GM23338 (cell line): ENCODE measurements around the gene TWIST2. TPM values are rescaled to one million over a fixed set of nuclear protein-coding genes. Genes with fewer than 3 reads are reported as not detected.

ENCODE experiments used
- ATAC-seq: fragments of 200-7000 bp; cut with Tn5 transposase; 3 replicates; pipeline ENCODE4 v1.9.1; 2020
- DNase-seq: peaks from one replicate; pipeline ENCODE4 v3.0.0-alpha.2; 2015; ENCODE audit warnings: low spot score
- H2AFZ ChIP-seq: fragments of 200-600 bp; sonication (generic); 2 replicates; pipeline ENCODE4 v1.8.0; 2016; ENCODE audit warnings: antibody characterized with exemption, mild to moderate bottlenecking, moderate library complexity
- H3F3A ChIP-seq: fragments of 200-600 bp; sonication (generic); replicated peaks from 2 replicates; pipeline ENCODE4 v1.8.0; 2017; ENCODE audit warnings: antibody characterized with exemption, mixed run types, low read depth
- H3K27ac ChIP-seq: fragments of 200-600 bp; sonication (generic); 2 replicates; pipeline ENCODE4 v1.6.1; 2016; ENCODE audit warnings: low read depth
- H3K27me3 ChIP-seq: fragments of 200-600 bp; sonication (generic); 2 replicates; pipeline ENCODE4 v1.8.0; 2016; ENCODE audit warnings: mild to moderate bottlenecking, mixed run types, moderate library complexity; ENCODE audit not compliant: insufficient read depth
- H3K36me3 ChIP-seq: fragments of 200-600 bp; sonication (generic); 2 replicates; pipeline ENCODE4 v1.8.0; 2016; ENCODE audit warnings: mild to moderate bottlenecking; ENCODE audit not compliant: insufficient read depth
- H3K4me1 ChIP-seq: fragments of 200-600 bp; sonication (generic); 2 replicates; pipeline ENCODE4 v1.8.0; 2016; ENCODE audit warnings: mild to moderate bottlenecking, moderate library complexity; ENCODE audit not compliant: insufficient read depth
- H3K4me2 ChIP-seq: fragments of 200-600 bp; sonication (generic); 2 replicates; pipeline ENCODE4 v1.7.1; 2017; ENCODE audit warnings: mixed run types
- H3K4me3 ChIP-seq: fragments of 200-600 bp; sonication (generic); 2 replicates; pipeline ENCODE4 v1.6.1; 2016; ENCODE audit warnings: mixed run types
- H3K79me2 ChIP-seq: fragments of 200-600 bp; sonication (generic); replicated peaks from 2 replicates; pipeline ENCODE4 v1.8.0; 2017; ENCODE audit warnings: mild to moderate bottlenecking; ENCODE audit not compliant: insufficient read depth
- H3K9me2 ChIP-seq: fragments of 200-600 bp; sonication (generic); 2 replicates; pipeline ENCODE4 v1.8.0; 2017; ENCODE audit not compliant: insufficient read depth
- H4K20me1 ChIP-seq: fragments of 200-600 bp; sonication (generic); replicated peaks from 2 replicates; pipeline ENCODE4 v1.8.0; 2017; ENCODE audit warnings: mild to moderate bottlenecking; ENCODE audit not compliant: insufficient read depth
- H3K27ac Mint-ChIP-seq: 2 replicates; pipeline ENCODE4 v1.8.0; 2020; ENCODE audit warnings: inconsistent platforms, mild to moderate bottlenecking, moderate library complexity, mixed read lengths
- H3K27me3 Mint-ChIP-seq: 3 replicates; pipeline ENCODE4 v1.8.0; 2022; ENCODE audit warnings: low read depth, mild to moderate bottlenecking, moderate library complexity, mixed read lengths, inconsistent platforms; ENCODE audit not compliant: insufficient read depth, poor library complexity
- H3K36me3 Mint-ChIP-seq: 3 replicates; pipeline ENCODE4 v1.8.0; 2021; ENCODE audit warnings: low read depth, mild to moderate bottlenecking, inconsistent platforms, moderate library complexity, mixed read lengths
- H3K4me1 Mint-ChIP-seq: 3 replicates; pipeline ENCODE4 v1.8.0; 2020; ENCODE audit warnings: mild to moderate bottlenecking, inconsistent platforms, mixed read lengths
- H3K4me3 Mint-ChIP-seq: 3 replicates; pipeline ENCODE4 v1.8.0; 2021; ENCODE audit warnings: moderate library complexity, mild to moderate bottlenecking, inconsistent platforms, mixed read lengths
- H3K9me3 Mint-ChIP-seq: 3 replicates; pipeline ENCODE4 v1.8.0; 2020; ENCODE audit warnings: moderate library complexity, mild to moderate bottlenecking, inconsistent platforms, mixed read lengths
- CREB1 ChIP-seq: fragments of 250-450 bp; sonication (Bioruptor Pico); IDR thresholded peaks from 2 replicates; pipeline ENCODE4 v1.5.0; 2020; ENCODE audit warnings: low read depth, mild to moderate bottlenecking, moderate library complexity
- EZH2 ChIP-seq: fragments of 200-600 bp; sonication (generic); IDR thresholded peaks from one replicate; pipeline ENCODE4 v1.8.0; 2017; ENCODE audit warnings: antibody characterized with exemption, mild to moderate bottlenecking, low read depth; ENCODE audit not compliant: unreplicated experiment
- EZH2phosphoT487 ChIP-seq: fragments of 200-600 bp; sonication (generic); IDR thresholded peaks from one replicate; pipeline ENCODE4 v1.8.1; 2018; ENCODE audit warnings: antibody characterized with exemption; ENCODE audit not compliant: unreplicated experiment
- POLR2AphosphoS5 ChIP-seq: IDR thresholded peaks from 2 replicates; pipeline ENCODE4 v1.6.1; 2016; ENCODE audit warnings: antibody characterized with exemption, low read depth
- STAT1 ChIP-seq: IDR thresholded peaks from one replicate; pipeline ENCODE4 v1.6.1; 2016; ENCODE audit warnings: antibody characterized with exemption; ENCODE audit not compliant: unreplicated experiment
- ZNF331 ChIP-seq: fragments of 250-450 bp; sonication (Bioruptor Pico); IDR thresholded peaks from 2 replicates; pipeline ENCODE4 v1.5.0; 2020; ENCODE audit warnings: low read depth, mild to moderate bottlenecking, moderate library complexity
- ZNF462 ChIP-seq: fragments of 250-450 bp; sonication (Bioruptor Pico); IDR thresholded peaks from 2 replicates; pipeline ENCODE4 v1.5.0; 2020; ENCODE audit warnings: mild to moderate bottlenecking, moderate library complexity
- polyA plus RNA-seq: library from polyadenylated mRNA; unstranded; fragments of >200 nt; fragmentation: Nextera tagmentation; extraction: Ambion mirVana; gene quantifications from 2 replicates; pipeline ENCODE4 v1.2.1, GENCODE V29; 2016
- total RNA-seq: library from RNA; depleted of rRNA; stranded (reverse); fragments of >200 nt; shearing (Covaris generic); gene quantifications from 2 replicates; pipeline ENCODE4 v1.2.3, GENCODE V29; 2014
- TF ChIP-seq, protein P1 (sequence below), 2 experiments: fragments of 200-600 bp in 1 of 2; sonication (generic) in 1 of 2; conservative IDR thresholded peaks; 2 replicates each; pipeline versions ENCODE4 v1.5.1 to v1.6.1; 2016 to 2017; ENCODE audit warnings: antibody characterized with exemption in 2 of 2, low read depth in 2 of 2, mild to moderate bottlenecking in 2 of 2, moderate library complexity in 1 of 2
- TF ChIP-seq, protein P2 (sequence below): IDR thresholded peaks from 2 replicates; pipeline ENCODE4 v1.6.1; 2016; ENCODE audit warnings: antibody characterized with exemption

The TWIST2 gene
- total and polyA plus RNA-seq, 2 experiments from 2014 or later = 7.0 to 12.5 TPM

GRCh38 chr2:238817382-238817781 lies 30.5 kb upstream of the TWIST2 start (continued):
- TF ChIP-seq ZNF462 (no peak), STAT1 (no peak), POLR2AphosphoS5 (no peak), CREB1 (CRISPR knock-in tag) (no peak), EZH2 (no peak)
- TF ChIP-seq, protein P1, sequence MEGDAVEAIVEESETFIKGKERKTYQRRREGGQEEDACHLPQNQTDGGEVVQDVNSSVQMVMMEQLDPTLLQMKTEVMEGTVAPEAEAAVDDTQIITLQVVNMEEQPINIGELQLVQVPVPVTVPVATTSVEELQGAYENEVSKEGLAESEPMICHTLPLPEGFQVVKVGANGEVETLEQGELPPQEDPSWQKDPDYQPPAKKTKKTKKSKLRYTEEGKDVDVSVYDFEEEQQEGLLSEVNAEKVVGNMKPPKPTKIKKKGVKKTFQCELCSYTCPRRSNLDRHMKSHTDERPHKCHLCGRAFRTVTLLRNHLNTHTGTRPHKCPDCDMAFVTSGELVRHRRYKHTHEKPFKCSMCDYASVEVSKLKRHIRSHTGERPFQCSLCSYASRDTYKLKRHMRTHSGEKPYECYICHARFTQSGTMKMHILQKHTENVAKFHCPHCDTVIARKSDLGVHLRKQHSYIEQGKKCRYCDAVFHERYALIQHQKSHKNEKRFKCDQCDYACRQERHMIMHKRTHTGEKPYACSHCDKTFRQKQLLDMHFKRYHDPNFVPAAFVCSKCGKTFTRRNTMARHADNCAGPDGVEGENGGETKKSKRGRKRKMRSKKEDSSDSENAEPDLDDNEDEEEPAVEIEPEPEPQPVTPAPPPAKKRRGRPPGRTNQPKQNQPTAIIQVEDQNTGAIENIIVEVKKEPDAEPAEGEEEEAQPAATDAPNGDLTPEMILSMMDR (conservative IDR thresholded peaks at IDR 0.05; ENCODE audit: low read depth in 2 of 2) = no peak
- TF ChIP-seq, protein P2, sequence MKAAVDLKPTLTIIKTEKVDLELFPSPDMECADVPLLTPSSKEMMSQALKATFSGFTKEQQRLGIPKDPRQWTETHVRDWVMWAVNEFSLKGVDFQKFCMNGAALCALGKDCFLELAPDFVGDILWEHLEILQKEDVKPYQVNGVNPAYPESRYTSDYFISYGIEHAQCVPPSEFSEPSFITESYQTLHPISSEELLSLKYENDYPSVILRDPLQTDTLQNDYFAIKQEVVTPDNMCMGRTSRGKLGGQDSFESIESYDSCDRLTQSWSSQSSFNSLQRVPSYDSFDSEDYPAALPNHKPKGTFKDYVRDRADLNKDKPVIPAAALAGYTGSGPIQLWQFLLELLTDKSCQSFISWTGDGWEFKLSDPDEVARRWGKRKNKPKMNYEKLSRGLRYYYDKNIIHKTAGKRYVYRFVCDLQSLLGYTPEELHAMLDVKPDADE = no peak

DNA sequence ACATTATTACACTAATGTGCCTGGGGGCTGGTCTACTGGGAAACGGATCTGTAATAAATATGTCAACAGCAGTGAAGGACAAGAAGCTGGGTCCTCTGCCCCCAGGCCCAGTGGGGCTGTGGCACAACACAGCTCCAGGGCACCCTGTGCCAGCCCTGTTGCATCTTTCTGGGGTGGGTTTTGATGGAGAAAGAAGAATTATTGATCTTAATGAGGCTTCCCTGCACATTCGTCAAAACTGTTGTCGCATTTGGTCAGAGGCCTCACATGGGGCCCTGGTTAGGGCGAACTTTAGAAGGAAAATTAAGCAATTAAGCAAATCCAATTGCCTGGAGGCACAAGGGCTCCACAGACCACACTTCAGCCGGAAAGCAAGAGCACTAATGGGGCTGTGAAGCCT lies 30.0 kb upstream of the TWIST2 start:
- H3K27me3 ChIP-seq = no peaks in the 10 kb centered on the region
- no peaks in the 10 kb centered on the region for H3K9me2 ChIP-seq
- no peaks in the 10 kb centered on the region for H3F3A ChIP-seq
- no peak overlapping the region for H3K27ac ChIP-seq
- no peak for ATAC-seq
- no peaks in the 10 kb centered on the region for H3K79me2 ChIP-seq
- H3K4me2 ChIP-seq = 0 out of 2 replicates have a peak overlapping the region, but pooled peaks have one; percentile 38
- H2AFZ ChIP-seq = no peak overlapping the region
- H3K4me1 Mint-ChIP-seq = peaks cover 16% of the 10 kb centered on the region
- no peak overlapping the region for H3K27ac Mint-ChIP-seq
- no peaks in the 10 kb centered on the region for H3K36me3 ChIP-seq
- DNase-seq = no peak
- H4K20me1 ChIP-seq = no peaks in the 10 kb centered on the region
- no peak overlapping the region for H3K4me3 Mint-ChIP-seq
- peaks cover 6% of the 10 kb centered on the region for H3K27me3 Mint-ChIP-seq
- no peak overlapping the region for H3K4me3 ChIP-seq
- H3K4me1 ChIP-seq = peaks cover 8% of the 10 kb centered on the region; the same call in 1 of the 2 replicates
- no peaks in the 10 kb centered on the region for H3K36me3 Mint-ChIP-seq
- peaks cover 15% of the 10 kb centered on the region for H3K9me3 Mint-ChIP-seq
- TF ChIP-seq ZNF331 (CRISPR knock-in tag) = no peak
- TF ChIP-seq EZH2phosphoT487 = no peak
- TF ChIP-seq, protein P2 = no peak
